Ishikawa (cell line): Measurements from ENCODE around the gene PTPRN2.

Experiments
- CEBPB ChIP-seq: IDR thresholded peaks from 2 replicates; pipeline ENCODE4 v1.6.1; 2012
- CREB1 ChIP-seq: IDR thresholded peaks from 2 replicates; pipeline ENCODE4 v1.6.1; 2012; ENCODE audit warnings: low read depth
- EGR1 ChIP-seq: IDR thresholded peaks from 2 replicates; pipeline ENCODE4 v1.6.1; 2012
- EP300 ChIP-seq: IDR thresholded peaks from 2 replicates; pipeline ENCODE4 v1.6.1; 2012; ENCODE audit warnings: borderline replicate concordance
- FOXM1 ChIP-seq: IDR thresholded peaks from 2 replicates; pipeline ENCODE4 v1.6.1; 2012; ENCODE audit warnings: low read depth, borderline replicate concordance
- MAX ChIP-seq: IDR thresholded peaks from 2 replicates; pipeline ENCODE4 v1.6.1; 2012
- NFIC ChIP-seq: IDR thresholded peaks from 2 replicates; pipeline ENCODE4 v1.6.1; 2012
- RAD21 ChIP-seq: IDR thresholded peaks from 2 replicates; pipeline ENCODE4 v1.6.1; 2012; ENCODE audit warnings: low read depth
- REST ChIP-seq: IDR thresholded peaks from 2 replicates; pipeline ENCODE4 v1.6.1; 2012; ENCODE audit warnings: low read depth, mild to moderate bottlenecking
- TAF1 ChIP-seq: IDR thresholded peaks from 2 replicates; pipeline ENCODE4 v1.6.1; 2012; ENCODE audit warnings: low read depth, mild to moderate bottlenecking
- TCF12 ChIP-seq: IDR thresholded peaks from 2 replicates; pipeline ENCODE4 v1.6.1; 2012; ENCODE audit warnings: low read depth
- TEAD4 ChIP-seq: IDR thresholded peaks from 2 replicates; pipeline ENCODE4 v1.6.1; 2012
- USF1 ChIP-seq: IDR thresholded peaks from 2 replicates; pipeline ENCODE4 v1.6.1; 2012
- YY1 ChIP-seq: IDR thresholded peaks from 2 replicates; pipeline ENCODE4 v1.6.1; 2012; ENCODE audit warnings: low read depth
- ZBTB7A ChIP-seq: IDR thresholded peaks from 2 replicates; pipeline ENCODE4 v1.6.1; 2012; ENCODE audit warnings: low read depth

PTPRN2 gene

GRCh38 chr7:157522189-157522588 is 1065.4 kb downstream of the PTPRN2 start:
- TF ChIP-seq FOXM1 (no peak), TEAD4 (no peak), USF1 (no peak), EGR1 (no peak), TCF12 (no peak), CEBPB (no peak), NFIC (no peak), REST (no peak), ZBTB7A (no peak), YY1 (no peak), MAX (no peak), TAF1 (no peak)

GRCh38 chr7:157521752-157522151 is 1065.9 kb downstream of the PTPRN2 start:
- TF ChIP-seq ZBTB7A: no peak
- TF ChIP-seq NFIC: no peak
- TF ChIP-seq USF1: no peak
- TF ChIP-seq MAX: no peak

- TF ChIP-seq RAD21 (no peak), FOXM1 (no peak), ZBTB7A (no peak), USF1 (no peak), TEAD4 (no peak), TCF12 (no peak), CREB1 (no peak), YY1 (no peak), CEBPB (no peak), NFIC (no peak), REST (no peak), TAF1 (no peak), EP300 (no peak), MAX (no peak), EGR1 (no peak)
These were observed 1066.4 kb downstream of the PTPRN2 start for GRCh38 chr7:157521061-157521731.

- TF ChIP-seq CREB1 (no peak), RAD21 (no peak), MAX (no peak), USF1 (no peak), REST (no peak), EP300 (no peak), ZBTB7A (no peak), FOXM1 (no peak), TCF12 (no peak), TEAD4 (no peak), NFIC (no peak), CEBPB (no peak), EGR1 (no peak), YY1 (no peak), TAF1 (no peak)
These were observed 1067.4 kb downstream of the PTPRN2 start for GRCh38 chr7:157520249-157520648.
